ENCODE results near the gene MORC3.
"Not testable (repeated sequence)": the region's sequence is repeated elsewhere in the genome, so short reads cannot be mapped to it uniquely, and the experiment has no call there.

DNA sequence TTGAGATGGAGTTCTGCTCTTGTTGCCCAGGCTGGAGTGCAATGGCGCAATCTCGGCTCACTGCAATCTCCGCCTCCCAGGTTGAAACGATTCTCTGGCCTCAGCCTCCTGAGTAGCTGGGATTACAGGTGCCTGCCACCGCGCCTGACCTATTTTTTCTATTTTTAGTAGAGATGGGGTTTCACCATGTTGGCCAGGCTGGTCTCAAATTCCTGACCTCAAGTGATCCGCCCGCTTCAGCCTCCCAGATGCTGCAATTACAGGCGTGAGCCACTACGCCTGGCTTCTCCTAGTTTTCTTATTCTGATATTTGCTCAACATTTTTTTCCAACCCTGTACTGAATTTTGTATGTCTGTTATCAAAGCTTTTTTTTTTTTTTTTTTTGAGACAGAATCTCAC, 62.7 kb downstream of the MORC3 start:
- TF ChIP-seq, protein P1, sequence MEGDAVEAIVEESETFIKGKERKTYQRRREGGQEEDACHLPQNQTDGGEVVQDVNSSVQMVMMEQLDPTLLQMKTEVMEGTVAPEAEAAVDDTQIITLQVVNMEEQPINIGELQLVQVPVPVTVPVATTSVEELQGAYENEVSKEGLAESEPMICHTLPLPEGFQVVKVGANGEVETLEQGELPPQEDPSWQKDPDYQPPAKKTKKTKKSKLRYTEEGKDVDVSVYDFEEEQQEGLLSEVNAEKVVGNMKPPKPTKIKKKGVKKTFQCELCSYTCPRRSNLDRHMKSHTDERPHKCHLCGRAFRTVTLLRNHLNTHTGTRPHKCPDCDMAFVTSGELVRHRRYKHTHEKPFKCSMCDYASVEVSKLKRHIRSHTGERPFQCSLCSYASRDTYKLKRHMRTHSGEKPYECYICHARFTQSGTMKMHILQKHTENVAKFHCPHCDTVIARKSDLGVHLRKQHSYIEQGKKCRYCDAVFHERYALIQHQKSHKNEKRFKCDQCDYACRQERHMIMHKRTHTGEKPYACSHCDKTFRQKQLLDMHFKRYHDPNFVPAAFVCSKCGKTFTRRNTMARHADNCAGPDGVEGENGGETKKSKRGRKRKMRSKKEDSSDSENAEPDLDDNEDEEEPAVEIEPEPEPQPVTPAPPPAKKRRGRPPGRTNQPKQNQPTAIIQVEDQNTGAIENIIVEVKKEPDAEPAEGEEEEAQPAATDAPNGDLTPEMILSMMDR (IDR thresholded peaks at IDR 0.05; ENCODE audit: insufficient read depth, low read depth, low read length) = not testable (repeated sequence)
- not testable (repeated sequence) for TF ChIP-seq EZH2 (IDR thresholded peaks at IDR 0.05; ENCODE audit: insufficient read depth, low read length)

Measured in astrocyte (in vitro differentiated cells and primary cell).